Endodermal cell (in vitro differentiated cells): ENCODE results near the gene TEP1. TPM values are rescaled to one million over a fixed set of nuclear protein-coding genes. Genes with fewer than 3 reads are reported as not detected.

Experiments
- DNase-seq: peaks from one replicate; pipeline ENCODE4 v3.0.0-alpha.2; 2017
- H3K27ac ChIP-seq: 2 replicates; pipeline ENCODE4 v1.5.1; 2013; ENCODE audit warnings: mild to moderate bottlenecking, low read depth, low read length, moderate library complexity
- H3K27me3 ChIP-seq: 2 replicates; pipeline ENCODE4 v1.6.1; 2013; ENCODE audit warnings: mild to moderate bottlenecking, low read length, moderate library complexity; ENCODE audit not compliant: insufficient read depth, control insufficient read depth, poor library complexity, severe bottlenecking
- H3K36me3 ChIP-seq: 2 replicates; pipeline ENCODE4 v1.7.0; 2013; ENCODE audit warnings: mild to moderate bottlenecking, low read length, moderate library complexity; ENCODE audit not compliant: control insufficient read depth, insufficient read depth
- H3K4me1 ChIP-seq: one replicate; pipeline ENCODE4 v1.7.0; 2013; ENCODE audit warnings: low read length; ENCODE audit not compliant: control insufficient read depth, insufficient read depth
- H3K4me3 ChIP-seq: 2 replicates; pipeline ENCODE4 v1.5.1; 2013; ENCODE audit warnings: mild to moderate bottlenecking, low read length, moderate library complexity
- H3K9ac ChIP-seq: 2 replicates; pipeline ENCODE4 v1.6.1; 2013; ENCODE audit warnings: mild to moderate bottlenecking, low read length, moderate library complexity; ENCODE audit not compliant: poor library complexity, severe bottlenecking; ENCODE audit errors: extremely low read depth
- H3K9me3 ChIP-seq: 2 replicates; pipeline ENCODE4 v1.6.1; 2013; ENCODE audit warnings: mild to moderate bottlenecking, low read length, moderate library complexity; ENCODE audit not compliant: control insufficient read depth
- H3K27ac Mint-ChIP-seq: 2 replicates; pipeline ENCODE4 v1.8.0; 2020; ENCODE audit warnings: mixed read lengths
- H3K27me3 Mint-ChIP-seq: 2 replicates; pipeline ENCODE4 v1.8.0; 2021; ENCODE audit warnings: mild to moderate bottlenecking, mixed read lengths; ENCODE audit not compliant: insufficient read depth
- H3K36me3 Mint-ChIP-seq: 2 replicates; pipeline ENCODE4 v1.8.0; 2020; ENCODE audit warnings: low read depth, mixed read lengths
- H3K4me1 Mint-ChIP-seq: 2 replicates; pipeline ENCODE4 v1.8.0; 2020; ENCODE audit warnings: mixed read lengths
- H3K4me3 Mint-ChIP-seq: 2 replicates; pipeline ENCODE4 v1.8.0; 2020; ENCODE audit warnings: mild to moderate bottlenecking, moderate library complexity, mixed read lengths
- H3K9me3 Mint-ChIP-seq: 2 replicates; pipeline ENCODE4 v1.8.0; 2020; ENCODE audit warnings: mild to moderate bottlenecking, mixed read lengths
- CTCF ChIP-seq: fragments of 200-600 bp; sonication (generic); conservative IDR thresholded peaks from 2 replicates; pipeline ENCODE4 v1.5.0; 2021; ENCODE audit warnings: antibody characterized with exemption, mild to moderate bottlenecking
- WGBS, 2 experiments: methylation state at CpG; one replicate each; pipeline versions ENCODE4 v1.1.5 to v1.1.7; 2013; ENCODE audit warnings: missing lambda C conversion rate in 2 of 2, mixed read lengths in 1 of 2; ENCODE audit not compliant: insufficient coverage in 1 of 2, insufficient read length in 1 of 2; 5-methylcytosine and 5-hydroxymethylcytosine counted together
- total RNA-seq, 2 donors: library from RNA; stranded (reverse); fragmentation: NEBNext Ultra II Directional in 1 of 2; extraction: Animal tissue kit (Norgen Biotek cat#: 25700) in 1 of 2; gene quantifications; 2 replicates in 1 of 2; 3 replicates in 1 of 2; pipeline ENCODE4 v1.2.1, GENCODE V29; 2021

The TEP1 gene
- total RNA-seq, 2 donors from 2014 or later = 33.8 to 34.0 TPM

- Mint-ChIP-seq H3K9me3 (no peaks in the 10 kb centered on the region), H3K4me3 (no peak overlapping the region), H3K27ac (peak overlapping the region; percentile 21), H3K27me3 (no peaks in the 10 kb centered on the region), H3K4me1 (peaks cover 21% of the 10 kb centered on the region), H3K36me3 (peaks cover 44% of the 10 kb centered on the region)
- 67 to 85% methylated on average over 1 to 2 of the region's 2 CpGs for WGBS, 2 experiments
- Histone ChIP-seq H3K4me1 (no peaks in the 10 kb centered on the region), H3K27ac (no peak overlapping the region), H3K9ac (no peak overlapping the region), H3K27me3 (no peaks in the 10 kb centered on the region), H3K36me3 (peaks cover 53% of the 10 kb centered on the region), H3K9me3 (no peaks in the 10 kb centered on the region), H3K4me3 (no peak overlapping the region)
- no peak for TF ChIP-seq CTCF
- no peak for DNase-seq
Measured at GRCh38 chr14:20328705-20329104, 84.6 kb downstream of the TEP1 start.

DNA sequence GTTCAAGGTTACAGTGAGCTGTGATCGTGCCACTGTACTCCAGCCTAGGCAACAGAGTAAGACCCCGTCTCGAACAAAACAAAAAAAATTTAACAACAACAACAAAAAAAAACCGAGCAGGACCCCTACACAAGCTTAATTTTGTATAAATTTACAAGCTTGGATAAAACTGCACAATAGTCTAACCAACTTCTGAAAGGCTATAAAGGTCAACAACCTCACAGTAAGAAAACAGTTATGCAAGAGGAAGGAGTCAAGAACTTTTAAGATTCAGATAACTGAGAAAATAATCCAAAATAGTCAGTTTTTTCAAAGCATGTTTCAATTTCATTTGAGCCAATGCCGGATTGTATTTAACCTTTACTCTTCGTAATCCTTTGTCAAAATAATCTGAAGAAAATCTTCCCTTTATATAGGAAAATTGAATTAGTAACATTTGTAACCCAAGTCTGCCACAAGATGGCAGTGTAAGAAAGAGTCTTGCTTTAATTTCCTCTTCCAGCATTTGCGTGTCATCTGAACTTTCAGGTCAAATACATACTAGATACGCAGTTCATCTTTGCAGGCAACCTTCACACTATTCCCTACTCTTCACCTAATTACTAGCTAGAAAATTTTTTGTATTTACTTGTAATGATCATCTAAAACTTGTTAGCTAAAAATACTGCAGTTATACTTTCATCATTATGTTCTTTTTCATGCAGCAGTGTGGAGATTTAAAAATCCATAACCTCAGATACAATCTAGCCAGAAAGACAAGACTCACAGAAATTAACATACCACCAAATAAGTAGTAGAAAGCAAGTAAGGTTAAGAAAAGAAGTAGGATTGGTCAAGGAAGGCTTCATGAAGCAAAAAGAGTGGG is 86.1 kb downstream of the TEP1 start:
- no peak overlapping the region for H3K4me3 Mint-ChIP-seq
- no peak overlapping the region for H3K9ac ChIP-seq
- H3K27me3 Mint-ChIP-seq = no peaks in the 10 kb centered on the region
- H3K27me3 ChIP-seq = no peaks in the 10 kb centered on the region
- peaks cover 53% of the 10 kb centered on the region for H3K36me3 Mint-ChIP-seq
- peak; percentile 87 for TF ChIP-seq CTCF
- H3K4me1 ChIP-seq = no peaks in the 10 kb centered on the region
- 80 to 92% methylated on average over 2 to 8 of the region's 8 CpGs for WGBS, 2 experiments
- peaks cover 21% of the 10 kb centered on the region for H3K4me1 Mint-ChIP-seq
- H3K27ac ChIP-seq = no peak overlapping the region
- DNase-seq = no peak
- H3K9me3 Mint-ChIP-seq = no peaks in the 10 kb centered on the region
- peak overlapping the region; percentile 12 for H3K27ac Mint-ChIP-seq
- peaks cover 64% of the 10 kb centered on the region for H3K36me3 ChIP-seq
- no peak overlapping the region for H3K4me3 ChIP-seq
- no peaks in the 10 kb centered on the region for H3K9me3 ChIP-seq

DNA sequence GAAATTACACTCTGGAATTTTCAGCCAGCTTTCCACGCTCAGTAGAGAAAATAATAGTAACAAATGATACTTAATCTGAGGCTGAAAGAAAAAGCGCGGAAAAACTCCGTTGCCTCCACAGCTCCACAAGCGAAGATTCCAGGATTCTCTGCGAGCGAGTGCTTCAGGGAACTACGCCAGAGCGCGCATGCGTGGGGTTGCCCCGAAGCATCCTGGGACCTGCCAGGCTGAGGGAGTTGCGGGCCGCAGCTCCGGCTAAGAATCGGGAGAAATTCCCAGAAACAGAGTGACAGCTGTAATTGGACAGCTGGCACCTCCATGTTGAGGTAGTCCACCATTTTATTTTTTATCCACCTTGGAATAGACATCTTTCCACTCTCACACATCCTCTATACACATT is 95.6 kb downstream of the TEP1 start:
- Histone ChIP-seq H3K4me3 (no peak overlapping the region), H3K27me3 (no peaks in the 10 kb centered on the region), H3K4me1 (no peaks in the 10 kb centered on the region), H3K9ac (no peak overlapping the region), H3K36me3 (peaks cover 91% of the 10 kb centered on the region), H3K27ac (no peak overlapping the region), H3K9me3 (peaks cover 7% of the 10 kb centered on the region)
- H3K27ac Mint-ChIP-seq = no peak overlapping the region
- H3K27me3 Mint-ChIP-seq = no peaks in the 10 kb centered on the region
- WGBS, 2 experiments = 96% methylated on average over 14 to 16 of the region's 16 CpGs
- peak; percentile 49 for DNase-seq
- no peaks in the 10 kb centered on the region for H3K9me3 Mint-ChIP-seq
- H3K4me1 Mint-ChIP-seq = no peaks in the 10 kb centered on the region
- TF ChIP-seq CTCF = no peak
- peaks cover 81% of the 10 kb centered on the region for H3K36me3 Mint-ChIP-seq
- H3K4me3 Mint-ChIP-seq = no peak overlapping the region

Other genes with a start within 250 kb of the TEP1 start
- gene OR11G2, start 222.6 kb downstream of the TEP1 start, total RNA-seq = not detected
- not detected for gene OR11H6, start 189.8 kb downstream of the TEP1 start, total RNA-seq
- not detected for gene OR11H7, start 184.5 kb downstream of the TEP1 start, total RNA-seq
- gene OR11H4, start 174.2 kb downstream of the TEP1 start, total RNA-seq = not detected
- 10 to 100 TPM; 20.1 to 20.5 TPM for gene TTC5, start 107.5 kb downstream of the TEP1 start, total RNA-seq
- 10 to 100 TPM; 96.1 to 99.5 TPM for gene CCNB1IP1, start 80.2 kb downstream of the TEP1 start, total RNA-seq
- gene PARP2, start 69.9 kb downstream of the TEP1 start, total RNA-seq = 10 to 100 TPM; 36.1 to 63.7 TPM
- gene KLHL33, start 22.7 kb upstream of the TEP1 start, total RNA-seq = under 1 TPM in 1 of 2 donors, not detected in 1; 0.09 TPM
- gene OSGEP, start 41.3 kb upstream of the TEP1 start, total RNA-seq = 10 to 100 TPM; 44.3 to 50.7 TPM
- 100 to 1,000 TPM; 228 to 249 TPM for gene APEX1, start 41.7 kb upstream of the TEP1 start, total RNA-seq
- gene PIP4P1, start 47.9 kb upstream of the TEP1 start, total RNA-seq = 10 to 100 TPM; 32.1 to 38.1 TPM
- gene PNP, start 55.9 kb upstream of the TEP1 start, total RNA-seq = 10 to 100 TPM; 52.8 to 59.8 TPM
- gene RNASE10, start 92.0 kb upstream of the TEP1 start, total RNA-seq = 1 to 10 TPM in 1 of 2 donors, under 1 TPM in 1; 0.60 to 1.1 TPM
- gene RNASE9, start 147.5 kb upstream of the TEP1 start, total RNA-seq = not detected
- gene RNASE11, start 174.5 kb upstream of the TEP1 start, total RNA-seq = not detected
- gene RNASE12, start 177.9 kb upstream of the TEP1 start, total RNA-seq = not detected
- not detected for gene OR6S1, start 228.2 kb upstream of the TEP1 start, total RNA-seq